Activated T-cell treated with anti-CD3 and anti-CD28 coated beads, Interleukin-2, amount 50 U/mL, for 24 hours (primary cell): Measurements from ENCODE around the gene MACROD1.
A peak's percentile ranks its signal among the peaks of the same experiment; 100 is the strongest.
"Not testable (repeated sequence)": the region's sequence is repeated elsewhere in the genome, so short reads cannot be mapped to it uniquely, and the experiment has no call there.

Experiments used
- DNase-seq: peaks from one replicate; pipeline ENCODE4 v3.0.0-alpha.2; 2020
- H3K27ac Mint-ChIP-seq: 2 replicates; pipeline ENCODE4 v1.8.0; 2020; ENCODE audit warnings: mild to moderate bottlenecking, mixed read lengths
- H3K27me3 Mint-ChIP-seq: 2 replicates; pipeline ENCODE4 v1.8.0; 2020; ENCODE audit warnings: mixed read lengths
- H3K36me3 Mint-ChIP-seq: 2 replicates; pipeline ENCODE4 v1.8.0; 2020; ENCODE audit warnings: low read depth, mixed read lengths
- H3K4me1 Mint-ChIP-seq: 2 replicates; pipeline ENCODE4 v1.8.0; 2020; ENCODE audit warnings: low read depth, mixed read lengths
- H3K4me3 Mint-ChIP-seq: 2 replicates; pipeline ENCODE4 v1.8.0; 2020; ENCODE audit warnings: mild to moderate bottlenecking, moderate library complexity, mixed read lengths
- H3K9me3 Mint-ChIP-seq: 2 replicates; pipeline ENCODE4 v1.8.0; 2020; ENCODE audit warnings: mixed read lengths

MACROD1 gene

GRCh38 chr11:64173616-64174355 is 7.9 kb upstream of the MACROD1 start:
- Mint-ChIP-seq H3K36me3 (peaks cover 22% of the 10 kb centered on the region), H3K9me3 (peaks cover 7% of the 10 kb centered on the region), H3K4me1 (peaks cover 22% of the 10 kb centered on the region), H3K27me3 (no peaks in the 10 kb centered on the region), H3K4me3 (no peak overlapping the region), H3K27ac (no peak overlapping the region)
- DNase-seq: no peak

- Mint-ChIP-seq H3K27me3 (no peaks in the 10 kb centered on the region), H3K9me3 (peaks cover 7% of the 10 kb centered on the region), H3K36me3 (peaks cover 15% of the 10 kb centered on the region), H3K27ac (no peak overlapping the region), H3K4me1 (peaks cover 12% of the 10 kb centered on the region), H3K4me3 (no peak overlapping the region)
- DNase-seq: no peak
Measured at GRCh38 chr11:64170419-64170818, 4.5 kb upstream of the MACROD1 start.

GRCh38 chr11:64165481-64165841 is 452 bp downstream of the MACROD1 start:
- H3K4me1 Mint-ChIP-seq: peaks cover 22% of the 10 kb centered on the region
- no peak overlapping the region for H3K27ac Mint-ChIP-seq
- no peaks in the 10 kb centered on the region for H3K27me3 Mint-ChIP-seq
- peaks cover 19% of the 10 kb centered on the region for H3K36me3 Mint-ChIP-seq
- DNase-seq: no peak
- H3K9me3 Mint-ChIP-seq: no peaks in the 10 kb centered on the region
- H3K4me3 Mint-ChIP-seq: peak overlapping the region; percentile 91

- Mint-ChIP-seq H3K4me1 (peaks cover 22% of the 10 kb centered on the region), H3K9me3 (no peaks in the 10 kb centered on the region), H3K4me3 (peak overlapping the region; percentile 91), H3K36me3 (peaks cover 17% of the 10 kb centered on the region), H3K27ac (peak overlapping the region; percentile 88), H3K27me3 (no peaks in the 10 kb centered on the region)
- DNase-seq: no peak
Measured at GRCh38 chr11:64164392-64165312, 1.3 kb downstream of the MACROD1 start.

- H3K4me3 Mint-ChIP-seq: peak overlapping the region; percentile 91
- no peaks in the 10 kb centered on the region for H3K9me3 Mint-ChIP-seq
- H3K27me3 Mint-ChIP-seq: no peaks in the 10 kb centered on the region
- H3K36me3 Mint-ChIP-seq: peaks cover 17% of the 10 kb centered on the region
- no peak for DNase-seq
- H3K4me1 Mint-ChIP-seq: peaks cover 20% of the 10 kb centered on the region
- no peak overlapping the region for H3K27ac Mint-ChIP-seq
Measured at GRCh38 chr11:64163951-64164350, 2.0 kb downstream of the MACROD1 start.

GRCh38 chr11:64162769-64163168 is 3.1 kb downstream of the MACROD1 start:
- Mint-ChIP-seq H3K36me3 (peaks cover 17% of the 10 kb centered on the region), H3K4me1 (peaks cover 16% of the 10 kb centered on the region)
- H3K27me3 Mint-ChIP-seq, H3K27ac Mint-ChIP-seq, H3K4me3 Mint-ChIP-seq, H3K9me3 Mint-ChIP-seq, DNase-seq: not testable (repeated sequence)

GRCh38 chr11:64161037-64161436 is 4.9 kb downstream of the MACROD1 start:
- DNase-seq: no peak
- no peaks in the 10 kb centered on the region for H3K9me3 Mint-ChIP-seq
- H3K4me3 Mint-ChIP-seq: no peak overlapping the region
- no peaks in the 10 kb centered on the region for H3K27me3 Mint-ChIP-seq
- H3K27ac Mint-ChIP-seq: no peak overlapping the region
- H3K4me1 Mint-ChIP-seq: peaks cover 10% of the 10 kb centered on the region
- H3K36me3 Mint-ChIP-seq: peaks cover 16% of the 10 kb centered on the region

GRCh38 chr11:64157631-64158394 is 8.1 kb downstream of the MACROD1 start:
- Mint-ChIP-seq H3K27me3 (no peaks in the 10 kb centered on the region), H3K4me1 (peaks cover 3% of the 10 kb centered on the region), H3K4me3 (no peak overlapping the region), H3K36me3 (peaks cover 9% of the 10 kb centered on the region), H3K27ac (no peak overlapping the region), H3K9me3 (no peaks in the 10 kb centered on the region)
- no peak for DNase-seq

GRCh38 chr11:64156235-64157011 is 9.5 kb downstream of the MACROD1 start:
- Mint-ChIP-seq H3K27ac (no peak overlapping the region), H3K27me3 (no peaks in the 10 kb centered on the region), H3K4me1 (peaks cover 3% of the 10 kb centered on the region), H3K4me3 (no peak overlapping the region), H3K9me3 (no peaks in the 10 kb centered on the region), H3K36me3 (peaks cover 12% of the 10 kb centered on the region)
- DNase-seq: no peak

- no peak for DNase-seq
- H3K36me3 Mint-ChIP-seq: peaks cover 18% of the 10 kb centered on the region
- no peaks in the 10 kb centered on the region for H3K9me3 Mint-ChIP-seq
- H3K4me3 Mint-ChIP-seq: no peak overlapping the region
- H3K27me3 Mint-ChIP-seq: no peaks in the 10 kb centered on the region
- H3K4me1 Mint-ChIP-seq: peaks cover 3% of the 10 kb centered on the region
- no peak overlapping the region for H3K27ac Mint-ChIP-seq
Measured at GRCh38 chr11:64153812-64154211, 12.1 kb downstream of the MACROD1 start.

GRCh38 chr11:64152841-64153691 is 12.8 kb downstream of the MACROD1 start:
- H3K36me3 Mint-ChIP-seq: peaks cover 20% of the 10 kb centered on the region
- no peak overlapping the region for H3K4me3 Mint-ChIP-seq
- peak; percentile 87 for DNase-seq
- H3K9me3 Mint-ChIP-seq: no peaks in the 10 kb centered on the region
- no peaks in the 10 kb centered on the region for H3K27me3 Mint-ChIP-seq
- H3K4me1 Mint-ChIP-seq: peaks cover 3% of the 10 kb centered on the region
- no peak overlapping the region for H3K27ac Mint-ChIP-seq

- H3K9me3 Mint-ChIP-seq: no peaks in the 10 kb centered on the region
- no peak for DNase-seq
- peaks cover 3% of the 10 kb centered on the region for H3K4me1 Mint-ChIP-seq
- no peak overlapping the region for H3K27ac Mint-ChIP-seq
- peaks cover 18% of the 10 kb centered on the region for H3K36me3 Mint-ChIP-seq
- H3K4me3 Mint-ChIP-seq: no peak overlapping the region
- H3K27me3 Mint-ChIP-seq: no peaks in the 10 kb centered on the region
Measured at GRCh38 chr11:64151337-64151736, 14.6 kb downstream of the MACROD1 start.

GRCh38 chr11:64150481-64151239 is 15.3 kb downstream of the MACROD1 start:
- Mint-ChIP-seq H3K27ac (no peak overlapping the region), H3K4me1 (peaks cover 3% of the 10 kb centered on the region), H3K36me3 (peaks cover 18% of the 10 kb centered on the region), H3K9me3 (no peaks in the 10 kb centered on the region), H3K27me3 (no peaks in the 10 kb centered on the region), H3K4me3 (no peak overlapping the region)
- no peak for DNase-seq
